ENCODE measurements around the gene RIMS3.
"Not testable (repeated sequence)": the region's sequence is repeated elsewhere in the genome, so short reads cannot be mapped to it uniquely, and the experiment has no call there.

RIMS3 gene

GRCh38 chr1:40583980-40584379 is 81.5 kb downstream of the RIMS3 start:
- DNase-seq: no peak

GRCh38 chr1:40582116-40582515 is 83.4 kb downstream of the RIMS3 start:
- no peak for DNase-seq

- DNase-seq: no peak
Observed at GRCh38 chr1:40575336-40575735, 90.1 kb downstream of the RIMS3 start.

- DNase-seq: not testable (repeated sequence)
Observed at GRCh38 chr1:40574805-40575204, 90.7 kb downstream of the RIMS3 start.

Data from cortex of kidney (tissue), 1 donor.